Coronary artery (tissue), 2 donors: ENCODE measurements around the gene LPP.
A peak's percentile ranks its signal among the peaks of the same experiment; 100 is the strongest.

Experiments
- DNase-seq: peaks from one replicate; pipeline ENCODE4 v3.0.0-alpha.2; 2017; ENCODE audit warnings: low spot score
- H3K27ac ChIP-seq, 2 donors: fragments of 200-600 bp; sonication (generic); one replicate each; pipeline ENCODE4 v1.5.1; 2016 to 2019
- H3K4me3 ChIP-seq: fragments of 200-600 bp; sonication (generic); 2 replicates; pipeline ENCODE4 v1.5.1; 2016; ENCODE audit warnings: mild to moderate bottlenecking, moderate library complexity
- CTCF ChIP-seq: fragments of 200-600 bp; sonication (generic); IDR thresholded peaks from one replicate; pipeline ENCODE4 v1.5.1; 2019; ENCODE audit warnings: antibody characterized with exemption

The LPP gene

GRCh38 chr3:188200481-188200880 is 46.5 kb downstream of the LPP start:
- DNase-seq, result no peak
- Histone ChIP-seq H3K4me3 (no peak overlapping the region), H3K27ac (no peak overlapping the region)
- TF ChIP-seq CTCF, result no peak

GRCh38 chr3:188202358-188203138 is 48.6 kb downstream of the LPP start:
- TF ChIP-seq CTCF, result no peak
- no peak overlapping the region for H3K4me3 ChIP-seq
- no peak overlapping the region for H3K27ac ChIP-seq
- DNase-seq, result no peak

DNA sequence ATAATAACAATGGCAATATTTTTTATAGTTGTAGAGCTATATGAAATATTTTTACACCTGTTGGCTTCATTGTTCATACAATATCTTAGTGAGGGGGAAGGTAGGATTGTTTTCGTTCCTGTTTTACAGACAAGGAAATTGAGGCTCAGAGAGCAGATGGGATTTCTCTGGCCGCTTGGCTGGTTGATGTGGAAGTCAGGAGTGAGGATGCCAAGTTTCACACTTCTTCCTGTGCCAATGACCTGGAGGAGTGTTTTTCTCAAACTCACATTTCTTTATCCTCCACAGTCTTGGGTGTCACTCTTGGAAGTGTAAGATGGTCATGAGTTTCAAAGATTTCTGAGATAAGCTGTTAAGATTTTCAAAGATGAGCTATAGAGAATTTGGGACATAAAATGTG is 50.6 kb downstream of the LPP start:
- DNase-seq, result no peak
- Histone ChIP-seq H3K4me3 (no peak overlapping the region), H3K27ac (no peak overlapping the region)
- TF ChIP-seq CTCF, result no peak

DNA sequence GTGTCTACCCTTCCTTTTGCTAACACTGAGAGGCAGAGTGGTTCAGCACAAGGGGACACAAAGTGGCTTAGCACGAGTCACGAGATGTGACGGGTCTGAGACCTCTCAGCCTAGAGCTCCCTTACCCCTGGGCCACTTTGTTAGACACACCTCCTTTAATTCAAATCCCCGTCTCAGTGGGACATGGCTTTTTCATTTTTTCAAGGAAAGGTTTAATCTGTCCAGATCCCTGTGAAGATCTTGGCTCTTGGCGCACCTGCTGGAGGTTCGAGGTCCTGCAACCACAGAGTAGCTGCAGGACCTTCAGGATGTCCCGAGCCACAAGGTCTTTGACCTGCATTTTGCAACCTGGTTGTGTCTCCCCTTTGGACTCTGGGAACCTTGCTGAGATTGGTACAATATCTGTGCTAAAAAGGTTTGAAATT is 52.0 kb downstream of the LPP start:
- peak overlapping the region in 1 of 2 donors; percentile 12 for H3K27ac ChIP-seq
- H3K4me3 ChIP-seq, result no peak overlapping the region
- no peak for TF ChIP-seq CTCF
- no peak for DNase-seq

DNA sequence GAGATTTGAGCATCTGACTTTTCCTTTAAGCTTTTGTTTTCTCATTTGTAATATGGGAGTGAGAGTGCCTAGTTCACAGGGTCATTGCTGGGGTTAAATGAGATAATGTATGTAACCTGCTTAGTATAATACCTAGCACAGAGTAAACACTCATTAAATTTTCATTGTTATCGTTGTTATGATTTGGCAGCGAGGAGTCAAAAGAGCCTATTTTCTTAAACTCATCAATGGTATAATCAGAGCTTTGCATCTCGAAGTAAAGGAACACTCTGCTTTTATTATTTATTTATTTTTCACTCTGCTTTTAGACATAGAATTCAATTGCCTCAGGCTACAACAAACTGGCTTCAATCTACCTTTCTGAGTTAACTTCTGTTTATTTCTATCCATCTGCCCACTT is 52.8 kb downstream of the LPP start:
- TF ChIP-seq CTCF, result no peak
- DNase-seq, result no peak
- Histone ChIP-seq H3K27ac (peak overlapping the region; percentile 12 to 20), H3K4me3 (no peak overlapping the region)

GRCh38 chr3:188207941-188208515 is 54.1 kb downstream of the LPP start:
- no peak for TF ChIP-seq CTCF
- DNase-seq, result no peak
- Histone ChIP-seq H3K27ac (peak overlapping the region; percentile 56 to 77), H3K4me3 (no peak overlapping the region)

DNA sequence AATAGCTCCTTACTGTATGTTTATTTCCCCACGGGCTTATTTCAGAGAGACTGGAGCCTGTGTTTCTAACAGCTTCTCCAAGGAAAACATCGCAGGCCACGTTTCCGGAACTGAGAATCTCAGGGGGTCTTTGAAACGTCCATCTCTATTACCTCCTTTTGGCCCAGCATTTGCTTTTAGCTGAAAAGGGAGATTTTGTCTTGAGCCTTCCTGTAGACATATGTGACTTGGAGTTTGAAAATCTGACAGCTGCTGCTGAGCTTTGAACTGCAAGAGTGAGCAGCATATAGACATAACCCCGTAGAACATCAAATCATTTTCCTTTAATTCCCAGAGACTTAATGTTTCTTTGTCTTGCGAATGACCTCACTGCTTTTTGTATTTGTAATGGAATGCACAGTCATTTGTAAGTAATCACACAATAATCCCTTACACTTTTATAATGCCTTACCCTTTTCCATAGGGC is 54.6 kb downstream of the LPP start:
- no peak for DNase-seq
- TF ChIP-seq CTCF, result no peak
- H3K27ac ChIP-seq, result peak overlapping the region; percentile 56 to 77
- H3K4me3 ChIP-seq, result no peak overlapping the region
